Mucosa of descending colon (tissue), 3 donors: ENCODE results near the gene ITGB1. TPM values are rescaled to one million over a fixed set of nuclear protein-coding genes. Genes with fewer than 3 reads are reported as not detected.

ENCODE experiments used
- ATAC-seq: fragments of 200-7000 bp; cut with Tn5 transposase; one replicate; pipeline ENCODE4 v1.9.1; 2020; ENCODE audit warnings: mild to moderate bottlenecking, moderate library complexity
- DNase-seq, 3 donors: peaks; one replicate each; pipeline ENCODE4 v3.0.0-alpha.2; 2020
- H3K36me3 ChIP-seq: fragments of 200-600 bp; one replicate; pipeline ENCODE4 v1.8.0; 2021; ENCODE audit warnings: low read depth, mild to moderate bottlenecking
- H3K4me1 ChIP-seq: fragments of 200-600 bp; one replicate; pipeline ENCODE4 v1.8.0; 2021; ENCODE audit warnings: low read depth, mild to moderate bottlenecking
- H3K4me3 ChIP-seq: fragments of 200-600 bp; one replicate; pipeline ENCODE4 v1.8.0; 2021; ENCODE audit warnings: mild to moderate bottlenecking
- H3K9me3 ChIP-seq: fragments of 200-600 bp; one replicate; pipeline ENCODE4 v1.8.0; 2021; ENCODE audit warnings: mild to moderate bottlenecking
- CTCF ChIP-seq: fragments of 200-600 bp; IDR thresholded peaks from one replicate; pipeline ENCODE4 v1.8.0; 2022; ENCODE audit warnings: antibody characterized with exemption, mild to moderate bottlenecking
- intact Hi-C, 2 donors: fragments of 100-400 bp; cut with DNase I in 1 of 2; cut with micrococcal nuclease in 1 of 2; formaldehyde crosslinking; loops; one replicate each; pipeline versions ENCODE4 v1.11.0 to v1.11.1; 2022; cut with DNase I, micrococcal nuclease
- total RNA-seq, 3 donors: library from RNA; stranded (reverse); fragmentation: NEBNext Ultra II Directional in 2 of 3; extraction: Animal tissue kit (Norgen Biotek cat#: 25700) in 2 of 3; gene quantifications; one replicate each; pipeline versions ENCODE4 v1.2.1 to v1.2.4, GENCODE V29; 2021 to 2023
- donor health status: DM: no; HTN: no; CAD: no; lungs with moderate emphysema.
- donor health status: DM: no; HTN: no; CAD: no.
- donor health status: DM: no; HTN: yes; CAD: no.

ITGB1 gene
- total RNA-seq, 3 donors from 2014 or later: 268 to 515 (median 274) TPM

- Histone ChIP-seq H3K4me1 (no peaks in the 10 kb centered on the region), H3K9me3 (no peaks in the 10 kb centered on the region), H3K4me3 (no peak overlapping the region), H3K36me3 (no peaks in the 10 kb centered on the region)
- DNase-seq (no peak), ATAC-seq (no peak)
- no peak for TF ChIP-seq CTCF
- intact Hi-C loops: no loop called here
Measured at GRCh38 chr10:32890444-32890843, 67.6 kb downstream of the ITGB1 start.

- Histone ChIP-seq H3K4me3 (no peak overlapping the region), H3K36me3 (no peaks in the 10 kb centered on the region), H3K9me3 (no peaks in the 10 kb centered on the region), H3K4me1 (no peaks in the 10 kb centered on the region)
- ATAC-seq (no peak), DNase-seq (no peak)
- TF ChIP-seq CTCF: no peak
- intact Hi-C loops: no loop called here
Measured at GRCh38 chr10:32889631-32890212, 68.3 kb downstream of the ITGB1 start.

GRCh38 chr10:32888161-32888927 is 69.7 kb downstream of the ITGB1 start:
- H3K4me1 ChIP-seq: no peaks in the 10 kb centered on the region
- intact Hi-C loops: no loop called here
- no peaks in the 10 kb centered on the region for H3K36me3 ChIP-seq
- DNase-seq (no peak), ATAC-seq (no peak)
- H3K4me3 ChIP-seq: no peak overlapping the region
- no peaks in the 10 kb centered on the region for H3K9me3 ChIP-seq
- TF ChIP-seq CTCF: no peak

GRCh38 chr10:32887481-32887880 is 70.5 kb downstream of the ITGB1 start:
- H3K4me1 ChIP-seq: no peaks in the 10 kb centered on the region
- no peak overlapping the region for H3K4me3 ChIP-seq
- intact Hi-C loops: no loop called here
- no peaks in the 10 kb centered on the region for H3K9me3 ChIP-seq
- DNase-seq (no peak), ATAC-seq (no peak)
- no peaks in the 10 kb centered on the region for H3K36me3 ChIP-seq
- TF ChIP-seq CTCF: no peak

- DNase-seq (no peak), ATAC-seq (no peak)
- Histone ChIP-seq H3K4me3 (no peak overlapping the region), H3K9me3 (no peaks in the 10 kb centered on the region), H3K36me3 (no peaks in the 10 kb centered on the region), H3K4me1 (no peaks in the 10 kb centered on the region)
- intact Hi-C loops: no loop called here
- TF ChIP-seq CTCF: no peak
Measured at GRCh38 chr10:32882076-32882475, 76.0 kb downstream of the ITGB1 start.
